IPS-NIHi7 (cell line): ENCODE results near the gene LRRC7.

Experiments used
- DNase-seq: peaks from one replicate; pipeline ENCODE4 v3.0.0; 2012; ENCODE audit warnings: mixed read lengths; ENCODE audit errors: extremely low spot score

The LRRC7 gene

GRCh38 chr1:69589799-69590198 is 22.1 kb downstream of the LRRC7 start:
- DNase-seq: no peak

DNA sequence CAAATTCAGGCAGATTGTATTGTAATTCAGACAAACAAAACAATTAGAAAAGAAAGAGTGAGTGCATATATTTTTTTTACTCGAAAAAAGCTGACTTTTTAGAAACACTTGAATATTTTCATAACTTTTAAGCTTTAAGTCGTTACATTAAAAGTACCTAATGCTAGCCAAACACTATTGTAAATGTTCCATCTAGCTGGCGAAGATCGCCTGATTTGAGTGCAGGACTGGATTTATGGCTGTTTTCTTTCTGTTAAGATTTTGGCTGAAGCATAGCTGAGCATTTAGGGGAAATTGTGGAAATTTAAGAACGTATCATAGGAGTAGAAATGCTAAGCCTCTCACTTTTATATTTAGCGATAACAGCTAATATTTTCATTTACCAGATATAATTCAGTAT is 24.6 kb downstream of the LRRC7 start:
- no peak for DNase-seq

DNA sequence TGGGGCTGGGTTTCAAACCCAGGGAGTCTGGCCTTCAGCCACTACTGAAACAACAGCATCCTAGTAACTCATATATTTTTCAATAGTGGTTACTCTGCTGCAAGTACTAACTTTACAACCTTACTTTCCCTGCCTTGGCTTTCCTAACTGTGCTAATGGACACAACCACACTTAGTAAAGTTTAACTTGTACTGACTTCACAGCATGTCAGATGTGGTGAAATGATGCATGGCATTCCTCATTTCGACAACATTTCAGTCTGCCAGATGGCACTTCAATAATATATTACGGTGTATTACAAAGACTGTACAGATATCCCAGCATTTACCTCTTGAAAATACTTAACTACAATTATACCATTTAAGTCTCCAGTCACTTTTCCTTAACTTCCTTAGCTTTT is 27.8 kb downstream of the LRRC7 start:
- no peak for DNase-seq

DNA sequence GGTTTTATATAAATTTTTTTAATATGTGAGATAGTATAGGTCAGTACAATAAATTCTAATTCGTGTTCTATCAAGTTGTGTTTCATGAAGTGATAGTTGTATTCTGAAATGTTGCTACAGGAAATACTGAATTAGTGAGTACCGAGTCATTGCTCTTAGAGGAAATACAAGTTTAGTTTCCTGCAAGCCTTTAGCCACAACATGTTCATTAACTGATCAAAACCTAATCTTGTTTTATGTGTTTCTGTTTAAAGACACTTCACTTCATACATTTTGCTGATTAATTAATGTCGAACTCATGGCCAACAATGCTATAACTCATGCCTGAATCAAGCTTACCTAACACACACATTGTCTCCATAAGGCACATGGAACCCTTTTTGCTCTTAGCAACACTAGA is 43.6 kb downstream of the LRRC7 start:
- DNase-seq: no peak

- no peak for DNase-seq
Observed at GRCh38 chr1:69613414-69613813, 45.7 kb downstream of the LRRC7 start.

DNA sequence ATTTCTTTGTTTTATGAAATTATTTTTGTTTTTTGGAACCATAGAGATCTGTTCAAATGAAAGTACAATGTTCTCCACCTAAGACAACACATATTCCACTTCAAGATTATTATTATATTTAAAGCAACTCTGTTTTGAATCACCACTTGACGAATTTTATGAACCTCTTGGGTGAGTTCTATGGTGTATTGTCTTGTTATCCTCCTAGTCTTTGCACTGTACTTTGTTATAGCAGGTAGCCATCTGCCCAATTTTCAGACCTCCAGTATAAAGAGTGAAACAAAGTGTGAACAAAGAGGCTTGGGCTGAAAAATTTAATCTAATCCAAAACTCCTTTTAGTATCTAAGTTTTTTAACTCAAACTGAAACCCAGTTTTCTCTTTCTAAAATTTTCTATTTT is 71.0 kb downstream of the LRRC7 start:
- DNase-seq: no peak

- no peak for DNase-seq
Observed at GRCh38 chr1:69639159-69639558, 71.4 kb downstream of the LRRC7 start.

GRCh38 chr1:69643266-69643665 is 75.5 kb downstream of the LRRC7 start:
- DNase-seq: no peak

DNA sequence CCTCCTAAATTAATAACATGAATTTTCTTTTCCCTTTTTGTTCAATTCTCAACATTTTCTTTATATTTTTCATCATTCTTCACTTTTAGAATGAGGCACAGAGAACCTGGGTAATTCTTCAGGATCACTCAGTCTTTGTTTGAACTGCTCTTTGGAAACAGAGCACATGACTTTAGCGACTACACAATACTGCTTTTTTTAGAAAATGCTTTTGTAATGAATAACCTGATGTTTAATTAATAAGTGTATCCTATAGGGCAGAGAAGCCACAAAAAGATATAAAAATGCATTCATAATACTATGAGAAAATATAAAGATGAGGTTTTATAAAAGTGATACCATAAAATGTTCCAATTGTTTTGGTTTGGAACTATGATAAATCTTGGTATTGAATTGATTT is 77.8 kb downstream of the LRRC7 start:
- DNase-seq: no peak

- no peak for DNase-seq
Observed at GRCh38 chr1:69648486-69648885, 80.8 kb downstream of the LRRC7 start.

DNA sequence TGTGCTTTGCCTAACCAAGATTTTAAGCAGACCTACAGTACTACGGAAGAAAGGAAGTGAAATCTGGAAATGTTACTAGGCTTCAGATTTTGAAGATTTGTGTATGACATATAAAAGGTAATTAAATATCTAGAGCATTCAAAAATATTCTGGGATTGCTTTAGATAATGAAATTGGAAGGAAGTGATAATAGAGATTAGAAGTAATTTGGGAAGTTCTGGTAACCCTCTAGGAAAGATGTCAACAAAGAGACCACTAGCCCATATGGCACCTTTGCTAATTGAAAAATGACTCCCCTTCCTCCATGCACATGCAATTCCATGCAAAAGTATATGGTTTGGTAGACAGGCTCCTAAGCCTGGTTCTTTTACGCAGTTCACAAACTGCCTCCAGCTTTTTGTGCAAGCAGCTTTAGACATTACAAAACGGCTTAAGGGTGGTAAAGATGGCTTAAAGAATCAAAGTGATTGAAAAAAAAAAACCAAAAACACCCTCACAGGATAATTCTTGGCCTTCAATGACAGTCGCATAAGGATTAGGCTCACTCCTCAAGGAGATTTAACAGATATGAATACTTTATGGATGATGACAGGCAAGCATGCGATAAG is 81.8 kb downstream of the LRRC7 start:
- no peak for DNase-seq

DNA sequence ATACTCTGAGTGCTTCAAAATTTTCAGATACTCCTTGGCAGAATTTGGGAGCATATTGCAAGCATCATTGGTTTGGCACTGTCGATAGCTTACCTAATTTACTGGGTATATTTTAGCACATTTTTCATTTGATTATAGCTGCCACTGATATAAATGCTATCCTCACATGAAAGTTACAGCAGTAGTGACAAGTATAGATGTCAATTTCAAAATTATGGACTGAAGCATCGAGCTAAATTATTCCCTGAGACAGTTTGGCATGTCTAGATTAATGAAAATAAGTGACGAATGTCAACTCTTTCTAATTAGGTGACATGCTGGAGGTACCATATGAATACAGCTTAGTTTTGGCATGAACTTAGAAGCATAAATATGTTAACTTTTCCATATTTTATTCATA is 83.1 kb downstream of the LRRC7 start:
- DNase-seq: no peak

- no peak for DNase-seq
Observed at GRCh38 chr1:69651656-69652055, 83.9 kb downstream of the LRRC7 start.

GRCh38 chr1:69657971-69658370 is 90.2 kb downstream of the LRRC7 start:
- no peak for DNase-seq

DNA sequence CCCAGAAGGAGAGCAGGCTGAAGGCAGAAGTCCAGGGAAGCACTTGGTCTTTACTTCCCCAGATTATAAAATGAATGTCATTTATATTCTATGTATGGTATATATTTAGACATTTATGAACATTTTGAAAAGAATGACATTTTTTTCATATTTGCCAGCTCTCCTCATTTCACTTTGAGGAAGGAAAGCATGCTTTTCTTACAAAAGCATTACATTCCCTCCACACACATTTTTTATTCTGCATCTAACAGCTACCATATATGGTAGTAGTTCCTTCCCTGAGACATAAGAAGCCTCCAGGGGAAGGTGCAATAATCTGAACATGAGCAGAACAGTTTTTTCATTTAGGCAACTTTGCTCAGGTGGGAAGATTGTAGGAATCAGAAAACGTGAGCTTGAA is 94.0 kb downstream of the LRRC7 start:
- DNase-seq: no peak

GRCh38 chr1:69662321-69662720 is 94.6 kb downstream of the LRRC7 start:
- DNase-seq: no peak

DNA sequence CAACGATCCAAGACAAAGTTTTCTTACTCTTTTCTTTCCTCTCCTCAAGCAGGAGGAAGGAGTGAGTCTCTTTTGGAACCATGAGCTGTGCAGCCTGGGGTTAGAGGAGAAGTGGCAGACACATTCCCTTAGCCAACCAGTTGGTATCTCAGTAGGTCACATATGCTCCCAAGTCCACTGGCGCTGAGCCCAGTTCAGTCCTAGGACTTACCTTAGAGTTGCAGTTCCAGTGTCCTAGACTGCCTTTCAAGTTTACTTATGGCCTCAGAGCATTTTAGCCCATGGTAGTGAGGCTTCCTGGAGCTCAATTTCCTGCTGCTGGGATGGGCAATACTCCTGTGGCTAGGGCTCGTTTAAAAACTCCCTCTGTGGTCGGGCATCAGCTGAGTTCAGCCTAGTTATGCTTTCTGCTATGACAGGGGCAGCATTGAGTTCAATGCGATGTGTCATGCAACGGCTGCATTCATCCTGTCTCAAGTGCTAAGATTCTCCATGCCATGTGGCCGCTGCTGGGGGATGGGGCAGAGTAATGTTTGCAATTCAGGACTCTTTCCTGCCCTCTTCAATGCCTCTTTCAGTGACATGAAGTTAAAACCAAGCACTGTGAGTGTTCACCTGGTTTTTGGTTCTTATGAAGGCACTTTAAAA is 103.8 kb downstream of the LRRC7 start:
- no peak for DNase-seq

- DNase-seq: no peak
Observed at GRCh38 chr1:69673321-69673720, 105.6 kb downstream of the LRRC7 start.

DNA sequence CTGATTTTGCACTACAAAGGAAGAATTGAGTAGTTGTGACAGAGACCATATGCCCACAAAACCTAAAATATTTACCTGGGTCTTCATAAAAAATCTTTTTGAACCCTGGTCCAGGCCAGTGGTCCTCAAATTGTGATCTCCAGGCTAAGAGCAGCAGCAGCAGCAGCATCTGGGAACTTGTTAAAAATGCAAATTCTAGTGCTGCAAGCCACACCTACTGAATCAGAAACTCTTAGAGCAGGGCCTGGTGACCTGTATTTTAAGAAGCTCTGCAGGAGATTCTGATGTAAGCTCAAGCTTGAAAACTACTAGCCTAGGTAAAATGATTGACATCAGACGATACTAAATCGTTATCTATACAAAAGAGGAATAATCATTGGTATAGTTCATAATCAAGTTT is 112.2 kb downstream of the LRRC7 start:
- no peak for DNase-seq

GRCh38 chr1:69686367-69686984 is 118.8 kb downstream of the LRRC7 start:
- DNase-seq: no peak

- DNase-seq: no peak
Observed at GRCh38 chr1:69688193-69688592, 120.5 kb downstream of the LRRC7 start.

DNA sequence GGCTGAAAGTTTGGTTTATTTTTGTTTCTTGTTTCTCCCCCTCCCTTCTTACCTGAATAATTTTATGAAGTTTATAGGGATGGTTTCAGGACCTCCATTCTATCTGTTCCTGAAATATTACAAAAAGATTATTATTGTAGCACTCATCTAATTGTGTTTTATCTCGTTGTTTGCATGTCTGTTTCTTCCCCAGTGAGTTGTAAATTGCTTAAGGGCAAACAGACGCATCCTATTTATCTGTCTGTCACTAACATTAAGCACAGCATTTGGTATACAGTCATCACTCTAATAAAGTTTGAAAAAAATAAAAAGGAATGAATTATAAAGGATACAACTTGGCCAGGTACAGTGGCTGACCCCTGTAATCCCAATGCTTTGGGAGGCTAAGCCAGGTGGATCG is 123.5 kb downstream of the LRRC7 start:
- no peak for DNase-seq

GRCh38 chr1:69693921-69694675 is 126.4 kb downstream of the LRRC7 start:
- DNase-seq: no peak
